ENCODE data around the gene SBF1. TPM values are rescaled to one million over a fixed set of nuclear protein-coding genes. Genes with fewer than 3 reads are reported as not detected.

The SBF1 gene
- total RNA-seq, 4 donors from 2014 or later: 59.9 to 241 (median 108) TPM

GRCh38 chr22:50441428-50441993 is 33.3 kb downstream of the SBF1 start:
- Histone ChIP-seq H3K4me1 (peaks cover 0 to 12% (median 9%) of the 10 kb centered on the region in 4 donors), H3K27ac (no peak overlapping the region), H3K9me3 (no peaks in the 10 kb centered on the region), H3K27me3 (no peaks in the 10 kb centered on the region), H3K4me3 (no peak overlapping the region), H3K36me3 (peaks cover 0 to 23% (median 4%) of the 10 kb centered on the region in 4 donors)
- DNase-seq: no peak
- 89% methylated on average over 17 of the region's 17 CpGs; no CpG with 5 or more reads in 1 of the 2 donors for WGBS, 2 donors (ENCODE audit: low coverage in 1 of 2)
- in situ Hi-C loops (cut with MboI; ENCODE audit: low pct_ligation_motif_present in 1 of 4, low pct_unique_long_range_greater_than_20kb in 1 of 4, low sequenced_read_pairs in 3 of 4): no loop called here
- no peak for TF ChIP-seq EP300 (IDR thresholded peaks at IDR 0.05; ENCODE audit: low read depth)
- no peak for TF ChIP-seq POLR2A (IDR thresholded peaks at IDR 0.05)
- TF ChIP-seq POLR2AphosphoS5 (IDR thresholded peaks at IDR 0.05): no peak
- no peak for TF ChIP-seq CTCF (IDR thresholded peaks at IDR 0.05)
- intact Hi-C loops (cut with DNase I; ENCODE audit: low total_unique reads): no loop called here

GRCh38 chr22:50440544-50441249 is 34.1 kb downstream of the SBF1 start:
- no peak overlapping the region for H3K27ac ChIP-seq
- 77% methylated on average over 23 of the region's 26 CpGs; no CpG with 5 or more reads in 1 of the 2 donors for WGBS, 2 donors (ENCODE audit: low coverage in 1 of 2)

GRCh38 chr22:50439871-50440331 is 34.9 kb downstream of the SBF1 start:
- in situ Hi-C loops (cut with MboI; ENCODE audit: low pct_ligation_motif_present in 1 of 4, low pct_unique_long_range_greater_than_20kb in 1 of 4, low sequenced_read_pairs in 3 of 4): no loop called here
- intact Hi-C loops (cut with DNase I; ENCODE audit: low total_unique reads): no loop called here
- Histone ChIP-seq H3K27me3 (no peaks in the 10 kb centered on the region), H3K4me1 (peaks cover 0 to 11% (median 8%) of the 10 kb centered on the region in 4 donors), H3K36me3 (peaks cover 0 to 25% (median 11%) of the 10 kb centered on the region in 4 donors), H3K4me3 (no peak overlapping the region), H3K27ac (no peak overlapping the region), H3K9me3 (no peaks in the 10 kb centered on the region)
- 86% methylated on average over 10 of the region's 10 CpGs; no CpG with 5 or more reads in 1 of the 2 donors for WGBS, 2 donors (ENCODE audit: low coverage in 1 of 2)
- no peak for TF ChIP-seq POLR2AphosphoS5 (IDR thresholded peaks at IDR 0.05)
- no peak for TF ChIP-seq CTCF (IDR thresholded peaks at IDR 0.05)
- no peak for TF ChIP-seq POLR2A (IDR thresholded peaks at IDR 0.05)
- no peak for TF ChIP-seq EP300 (IDR thresholded peaks at IDR 0.05; ENCODE audit: low read depth)
- no peak for DNase-seq

More at GRCh38 chr22:50440544-50441249, 34.1 kb downstream of the SBF1 start:
- DNase-seq: no peak
- H3K36me3 ChIP-seq: peaks cover 0 to 25% (median 7%) of the 10 kb centered on the region in 4 donors
- H3K4me3 ChIP-seq: no peak overlapping the region
- H3K27me3 ChIP-seq: no peaks in the 10 kb centered on the region
- TF ChIP-seq EP300 (IDR thresholded peaks at IDR 0.05; ENCODE audit: low read depth) (no peak), POLR2AphosphoS5 (IDR thresholded peaks at IDR 0.05) (no peak), POLR2A (IDR thresholded peaks at IDR 0.05) (no peak), CTCF (IDR thresholded peaks at IDR 0.05) (no peak)
- no peaks in the 10 kb centered on the region for H3K9me3 ChIP-seq
- H3K4me1 ChIP-seq: peaks cover 0 to 12% (median 9%) of the 10 kb centered on the region in 4 donors
- in situ Hi-C loops (cut with MboI; ENCODE audit: low pct_ligation_motif_present in 1 of 4, low pct_unique_long_range_greater_than_20kb in 1 of 4, low sequenced_read_pairs in 3 of 4) (no loop called here), intact Hi-C loops (cut with DNase I; ENCODE audit: low total_unique reads) (no loop called here)

- Histone ChIP-seq H3K4me3 (no peak overlapping the region), H3K36me3 (peaks cover 0 to 25% (median 12%) of the 10 kb centered on the region in 4 donors), H3K27ac (no peak overlapping the region), H3K9me3 (no peaks in the 10 kb centered on the region), H3K4me1 (peaks cover 0 to 6% (median 3%) of the 10 kb centered on the region in 4 donors), H3K27me3 (no peaks in the 10 kb centered on the region)
- TF ChIP-seq POLR2AphosphoS5 (IDR thresholded peaks at IDR 0.05) (no peak), POLR2A (IDR thresholded peaks at IDR 0.05) (no peak), CTCF (IDR thresholded peaks at IDR 0.05) (no peak), EP300 (IDR thresholded peaks at IDR 0.05; ENCODE audit: low read depth) (no peak)
- in situ Hi-C loops (cut with MboI; ENCODE audit: low pct_ligation_motif_present in 1 of 4, low pct_unique_long_range_greater_than_20kb in 1 of 4, low sequenced_read_pairs in 3 of 4): no loop called here
- DNase-seq: no peak
- intact Hi-C loops (cut with DNase I; ENCODE audit: low total_unique reads): no loop called here
- WGBS, 2 donors (ENCODE audit: low coverage in 1 of 2): 83% methylated on average over 15 of the region's 17 CpGs; no CpG with 5 or more reads in 1 of the 2 donors
Measured at GRCh38 chr22:50439314-50439870, 35.4 kb downstream of the SBF1 start.

All from transverse colon (tissue), 4 donors.